CD4-positive, alpha-beta T cell treated with Interleukin-17A for 4 hours (primary cell): ENCODE data around the gene CCDC91.
"Not testable (repeated sequence)": the region's sequence is repeated elsewhere in the genome, so short reads cannot be mapped to it uniquely, and the experiment has no call there.

Experiments used
- DNase-seq: peaks from one replicate; pipeline ENCODE4 v3.0.0-alpha.2; 2020; ENCODE audit warnings: mixed read lengths

Gene CCDC91

DNA sequence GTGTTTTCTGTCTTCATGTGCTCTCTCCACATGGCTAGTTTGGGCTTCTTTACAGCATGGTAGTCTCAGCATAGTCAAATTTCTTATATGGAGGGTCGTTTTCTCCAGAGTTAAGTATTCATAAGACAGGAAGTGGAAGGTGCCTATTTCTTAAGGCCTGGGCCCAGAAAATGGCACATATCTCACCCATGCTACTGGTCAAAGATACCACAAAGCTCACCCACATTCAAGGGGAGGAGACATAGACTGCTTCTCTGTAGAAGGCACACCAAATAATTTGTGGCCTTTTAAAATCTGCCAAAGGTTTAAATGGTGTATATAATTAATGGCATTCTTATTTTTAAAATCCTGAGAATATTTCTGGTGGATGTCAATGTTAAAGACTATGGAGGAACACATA, 44.8 kb downstream of the CCDC91 start:
- no peak for DNase-seq

DNA sequence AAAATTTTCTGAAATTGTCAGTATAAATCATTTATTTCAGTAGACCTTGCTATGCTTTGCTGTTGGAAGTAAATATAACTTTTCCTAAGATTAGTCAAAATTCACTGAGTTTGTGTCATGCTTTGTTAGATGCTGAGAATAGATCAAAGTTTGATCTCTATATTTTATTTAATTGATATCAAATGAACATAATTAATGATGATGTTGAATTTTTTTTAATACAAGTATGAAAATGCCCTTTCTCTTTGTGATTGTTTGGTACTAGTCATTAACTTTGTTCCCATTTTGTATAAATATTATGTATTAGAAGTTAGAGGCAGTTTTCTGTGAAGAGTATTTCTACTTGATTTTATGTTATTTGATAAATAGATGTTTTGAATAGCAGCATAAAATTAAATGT, 45.7 kb downstream of the CCDC91 start:
- no peak for DNase-seq

DNA sequence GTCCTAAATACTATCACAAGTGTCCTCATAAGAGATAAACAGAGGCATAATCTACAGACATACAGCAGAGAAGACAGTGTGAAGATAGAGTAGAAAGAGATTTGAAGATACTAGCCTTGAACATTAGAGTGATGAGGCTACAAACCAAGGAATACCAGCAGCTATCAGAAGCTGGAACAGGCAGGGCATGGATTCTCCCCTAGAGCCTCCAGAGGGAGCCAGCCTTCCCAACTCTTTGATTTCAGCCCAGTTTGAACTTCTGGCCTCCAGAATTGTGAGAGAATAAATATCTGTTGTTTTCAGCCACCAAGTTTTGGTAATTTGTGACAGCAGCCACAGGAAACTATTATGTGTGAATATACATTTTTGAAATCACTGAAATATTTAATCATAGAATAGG, 47.2 kb downstream of the CCDC91 start:
- DNase-seq: no peak

DNA sequence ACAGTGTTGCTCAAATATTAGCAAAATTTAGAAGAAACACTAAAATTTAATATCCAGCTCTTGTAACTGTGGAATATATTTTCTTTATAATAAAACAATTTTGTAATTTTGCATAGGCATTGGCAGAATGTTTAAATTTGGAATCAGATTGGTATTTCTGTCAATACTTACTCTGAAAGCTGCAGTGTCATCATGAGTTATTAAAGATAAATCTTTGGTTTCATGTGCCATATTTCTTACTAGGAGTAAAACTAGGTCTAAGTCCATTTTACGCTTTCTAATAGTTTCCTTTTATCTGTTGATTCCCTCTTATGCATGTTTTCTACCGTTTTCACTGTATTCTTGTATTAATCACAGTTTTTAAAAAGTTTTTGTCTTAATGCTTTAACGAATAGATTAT, 49.7 kb downstream of the CCDC91 start:
- no peak for DNase-seq

DNA sequence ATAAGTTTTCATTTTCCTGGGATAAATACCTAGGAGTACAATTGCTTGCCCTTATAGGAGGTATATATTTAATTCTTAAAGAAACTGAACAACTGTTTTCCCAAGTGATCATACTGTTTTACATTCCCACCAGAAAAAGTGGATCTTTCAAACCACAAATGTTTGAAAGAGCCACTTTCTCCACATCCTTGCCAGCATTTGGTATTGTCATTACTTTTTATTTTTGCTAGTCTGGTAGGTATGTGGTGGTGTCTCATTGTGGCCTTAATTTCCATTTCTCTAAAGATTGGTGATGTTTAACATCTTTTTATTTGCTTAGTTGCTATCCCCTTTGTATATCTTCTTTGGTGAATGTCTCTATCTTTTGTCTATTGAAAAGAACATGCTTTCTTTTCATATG, 50.6 kb downstream of the CCDC91 start:
- DNase-seq: no peak

DNA sequence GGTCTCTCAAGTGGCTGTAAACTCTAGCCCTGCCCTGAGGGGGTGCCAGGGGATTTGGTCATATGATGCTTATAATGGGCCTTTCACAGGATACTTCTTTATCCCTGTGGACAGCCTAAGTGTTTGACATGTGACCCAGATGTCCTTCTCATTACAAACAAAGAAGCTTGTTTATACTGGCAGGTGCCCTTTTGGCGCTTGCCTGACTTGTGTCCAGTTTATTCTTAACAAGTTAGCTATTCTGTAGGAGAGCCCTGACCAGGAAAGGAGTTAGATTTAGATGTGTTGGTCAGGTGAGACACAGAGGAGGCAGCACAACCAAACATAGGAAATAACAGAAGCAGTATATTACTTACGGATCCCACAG, 51.9 kb downstream of the CCDC91 start:
- no peak for DNase-seq

DNA sequence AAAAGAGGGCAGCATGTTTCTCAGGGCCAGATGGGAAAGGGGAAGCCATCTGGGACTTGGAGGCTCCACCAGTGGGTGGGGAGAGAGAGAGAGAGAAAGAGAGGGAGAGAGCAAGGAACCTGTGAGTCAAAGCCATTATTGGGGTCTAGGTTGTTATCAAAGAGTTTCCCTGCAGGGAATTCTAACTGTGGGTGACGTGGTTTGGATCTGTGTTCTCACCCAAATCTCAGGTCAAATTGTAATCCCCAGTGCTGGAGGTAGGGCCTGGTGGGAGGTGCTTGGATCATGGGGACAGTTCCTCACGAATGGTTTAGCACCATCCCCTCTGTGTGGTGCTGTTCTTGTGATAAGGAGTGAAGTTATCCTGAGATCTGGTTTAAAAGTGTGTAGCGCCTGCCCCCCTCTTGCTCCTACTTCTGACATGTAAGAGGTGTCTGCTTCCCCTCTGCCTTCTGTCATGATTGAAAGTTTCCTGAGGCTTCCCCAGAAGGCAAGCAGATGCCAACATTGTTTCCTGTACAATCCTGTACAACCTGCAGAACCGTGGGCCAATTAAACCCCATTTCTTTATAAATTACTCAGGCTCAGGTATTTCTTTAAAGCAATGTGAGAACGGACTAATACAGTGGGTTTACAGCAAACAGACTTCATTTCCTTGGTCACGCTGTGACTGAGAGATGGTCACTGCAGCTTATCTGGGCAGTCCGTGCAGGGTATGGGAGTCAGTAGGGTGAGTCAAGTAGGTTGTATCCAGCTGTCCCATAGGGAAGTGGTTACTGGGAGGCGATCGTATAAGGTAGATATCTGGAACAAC, 52.4 kb downstream of the CCDC91 start:
- no peak for DNase-seq

DNA sequence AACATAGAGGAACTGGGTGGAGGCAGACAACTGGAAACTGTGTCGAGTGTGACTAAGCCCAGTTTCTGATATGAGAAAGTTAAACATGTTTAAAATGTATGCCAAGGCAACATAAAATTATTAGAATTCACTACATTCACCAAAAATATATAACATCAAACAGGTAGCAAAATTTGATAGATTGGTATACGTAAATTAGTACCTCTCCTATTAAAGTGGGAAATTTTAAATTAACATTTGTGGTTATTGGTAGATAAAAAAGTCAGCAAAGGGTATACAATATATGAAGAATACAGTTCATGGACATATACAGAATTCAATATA, 53.0 kb downstream of the CCDC91 start:
- no peak for DNase-seq

DNA sequence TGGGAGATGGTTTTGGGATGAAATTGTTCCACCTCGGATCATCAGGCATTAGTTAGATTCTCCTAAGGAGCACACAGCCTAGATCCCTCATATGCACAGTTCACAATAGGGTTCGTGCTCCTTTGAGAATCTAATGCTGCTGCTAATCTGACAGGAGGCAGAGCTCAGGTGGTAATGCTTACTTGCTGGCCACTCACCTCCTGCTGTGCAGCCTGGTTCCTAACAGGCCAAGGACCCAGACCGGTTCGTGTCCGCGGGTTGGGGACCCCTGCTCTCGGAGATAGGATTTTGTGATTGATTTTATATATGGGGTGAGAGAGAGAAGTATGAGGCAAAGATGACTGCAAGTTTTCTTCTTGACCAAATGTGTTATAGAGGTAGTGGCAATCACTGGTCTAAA, 57.5 kb downstream of the CCDC91 start:
- DNase-seq: no peak

DNA sequence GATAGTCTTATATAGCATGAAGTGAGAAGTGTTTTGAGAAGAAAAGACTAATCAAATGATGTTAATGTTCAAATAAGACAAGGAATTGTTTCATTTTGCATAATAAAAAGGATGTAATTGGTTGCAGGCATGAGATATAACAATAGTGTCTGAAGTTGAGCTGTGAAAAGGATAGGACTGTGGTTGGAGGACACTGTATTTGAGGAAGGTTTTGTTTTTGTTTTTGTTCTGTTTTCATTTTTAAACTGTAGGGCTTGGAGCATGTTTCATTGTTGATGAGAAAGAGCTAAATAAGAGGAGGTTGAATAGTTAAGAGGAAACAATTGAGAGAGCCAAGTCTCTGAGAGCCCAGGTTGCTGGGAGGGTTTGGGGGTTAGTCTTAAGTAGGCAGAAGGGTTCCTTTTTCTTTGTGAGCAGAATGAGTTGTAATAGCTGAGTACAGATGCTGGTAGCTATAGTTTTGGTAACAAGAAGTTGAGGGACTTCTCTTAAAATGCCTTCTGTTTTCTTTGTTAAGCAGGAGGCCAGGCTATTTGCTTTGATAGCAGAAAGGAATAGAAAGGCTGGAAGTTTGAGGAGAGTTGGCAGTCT, 58.4 kb downstream of the CCDC91 start:
- DNase-seq: no peak

DNA sequence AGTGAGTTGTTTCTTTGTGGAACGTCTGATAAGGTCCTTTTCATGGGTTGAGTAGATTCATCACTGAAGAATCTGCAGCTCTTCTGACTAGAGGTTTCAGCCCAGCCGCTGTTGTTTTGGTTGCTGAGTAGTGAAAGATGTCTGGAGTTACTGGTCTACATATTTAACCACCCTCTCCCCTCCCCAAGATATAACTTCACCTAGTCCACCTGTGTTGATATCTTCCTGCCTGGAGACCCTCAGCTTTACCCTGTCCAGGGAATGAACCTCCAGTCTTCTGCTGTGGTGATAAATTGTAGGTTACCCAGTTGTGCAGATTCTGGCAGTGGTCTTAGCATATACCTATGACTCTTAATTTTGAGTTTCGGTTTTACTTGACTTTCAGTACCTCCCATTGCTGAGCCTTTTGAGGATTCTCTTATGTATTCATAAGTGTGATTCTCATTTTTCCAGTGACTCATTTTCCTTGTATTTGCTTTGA, 62.9 kb downstream of the CCDC91 start:
- DNase-seq: peak; percentile 3

DNA sequence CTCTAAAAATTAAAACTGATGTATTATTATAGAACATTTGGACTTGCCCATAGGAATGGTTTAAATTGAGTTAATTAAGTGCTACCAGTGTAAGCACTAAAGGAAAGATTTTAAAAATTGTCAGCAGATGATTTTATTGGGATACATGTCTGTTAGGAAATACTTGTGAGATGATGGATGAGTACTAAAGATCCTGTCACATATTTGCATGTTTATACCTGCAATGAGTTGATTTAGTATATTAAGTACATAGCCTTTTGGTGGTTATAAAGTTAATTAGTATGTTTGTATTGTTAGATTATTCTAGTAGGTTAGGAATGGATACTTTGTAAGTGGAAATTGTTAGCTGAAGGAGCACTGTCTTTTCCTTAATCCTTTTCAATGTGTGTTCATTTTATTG, 67.2 kb downstream of the CCDC91 start:
- DNase-seq: no peak

DNA sequence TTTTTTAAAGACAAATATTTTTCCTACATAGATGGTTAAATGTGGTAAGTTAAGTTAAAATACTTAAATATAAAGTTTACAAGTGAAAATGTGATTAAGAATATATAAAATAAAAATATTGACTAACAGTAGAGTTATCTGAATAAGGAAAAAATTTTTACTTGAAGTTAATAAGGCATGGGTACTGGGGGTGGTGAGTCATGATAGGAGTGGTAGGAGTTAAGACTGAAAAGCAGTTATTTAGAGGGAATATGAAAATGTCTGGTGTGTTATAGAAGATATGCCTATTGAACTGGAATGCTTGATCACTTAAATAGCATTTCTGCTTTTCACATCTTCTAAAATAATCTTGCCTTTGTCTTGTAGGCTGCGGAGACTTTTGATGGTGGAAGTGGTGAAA, 68.7 kb downstream of the CCDC91 start:
- no peak for DNase-seq

DNA sequence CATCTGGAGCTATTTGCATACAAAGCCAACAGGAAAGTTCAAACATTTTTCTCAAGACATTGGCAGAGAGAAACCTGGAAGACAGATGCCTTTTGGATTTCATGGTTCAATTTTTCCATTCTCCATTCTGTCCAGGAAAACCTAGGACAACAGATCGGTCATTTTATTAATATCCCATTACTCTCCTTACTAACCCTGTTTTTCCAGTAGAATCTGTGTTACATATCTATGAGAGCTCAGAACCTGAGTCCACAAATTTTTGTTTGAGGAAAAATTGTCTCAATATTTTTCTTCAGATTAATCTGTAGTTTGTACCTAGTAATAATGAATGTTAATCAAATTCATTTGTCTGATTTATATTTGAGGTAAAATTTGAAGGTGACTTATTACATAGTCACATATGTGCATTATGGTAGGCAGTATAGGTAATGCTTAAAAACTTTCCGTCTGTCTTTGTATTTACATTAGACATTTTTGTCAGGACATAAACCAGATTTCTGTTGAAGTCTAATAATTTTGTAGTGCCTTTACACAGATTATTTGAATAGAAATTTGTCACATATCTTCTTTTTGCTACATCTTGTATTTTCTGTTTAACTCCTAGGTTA, 75.3 kb downstream of the CCDC91 start:
- DNase-seq: no peak

DNA sequence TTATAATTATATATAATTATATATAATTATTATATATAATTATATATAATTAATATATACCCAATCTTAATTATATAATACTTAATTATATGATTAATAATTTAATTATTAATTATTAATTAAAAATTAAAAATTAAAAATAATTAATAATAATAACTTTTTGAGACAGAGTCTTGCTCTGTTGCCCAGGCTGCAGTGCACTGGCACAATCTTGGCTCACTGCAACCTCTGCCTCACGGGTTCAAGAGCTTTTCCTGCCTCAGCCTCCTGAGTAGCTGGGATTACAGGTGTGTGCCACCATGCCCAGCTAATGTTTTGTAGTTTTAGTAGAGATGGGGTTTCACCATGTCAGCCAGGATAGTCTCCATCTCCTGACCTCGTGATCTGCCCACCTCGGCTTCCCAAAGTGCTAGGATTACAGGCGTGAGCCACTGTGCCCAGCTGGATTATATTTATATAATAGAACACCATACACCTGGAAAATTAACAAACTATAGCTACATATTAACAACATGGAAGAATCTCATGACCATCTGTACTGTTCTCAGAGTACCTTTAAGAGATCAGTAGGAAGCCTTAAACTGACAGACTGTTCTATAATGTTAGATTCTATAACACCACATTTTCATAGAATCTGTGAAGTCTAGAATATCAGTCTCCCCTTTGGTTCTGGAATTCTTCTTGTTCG, 77.8 kb downstream of the CCDC91 start:
- DNase-seq: not testable (repeated sequence)

DNA sequence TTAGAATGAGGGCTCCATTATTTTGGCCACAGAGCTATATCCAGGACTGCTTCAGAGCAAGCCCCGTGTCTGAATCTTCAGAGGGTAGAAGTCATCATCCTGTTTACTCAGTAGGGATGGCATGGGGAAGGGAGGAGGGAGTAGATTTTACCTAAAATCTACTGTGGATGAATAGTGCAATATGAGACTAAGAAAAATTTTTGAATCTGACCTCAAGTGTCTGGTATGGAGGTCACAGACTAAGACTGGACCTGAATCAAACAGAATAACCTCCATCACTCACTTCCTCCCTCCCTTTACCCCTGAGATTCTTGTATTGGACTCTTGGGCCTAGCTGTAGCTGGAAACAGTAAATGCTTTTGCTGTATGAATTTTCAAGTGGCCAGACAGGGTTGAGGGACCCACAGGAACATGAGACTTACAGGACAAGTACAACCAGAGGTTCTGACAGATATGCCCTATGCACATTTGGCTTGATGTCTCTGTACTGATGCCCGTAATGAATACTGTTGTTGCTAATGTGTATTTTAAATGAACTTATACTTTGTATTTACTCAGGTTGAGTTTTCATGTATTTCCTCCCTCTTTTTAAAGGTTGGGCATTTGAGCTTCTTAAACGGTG, 78.5 kb downstream of the CCDC91 start:
- no peak for DNase-seq

DNA sequence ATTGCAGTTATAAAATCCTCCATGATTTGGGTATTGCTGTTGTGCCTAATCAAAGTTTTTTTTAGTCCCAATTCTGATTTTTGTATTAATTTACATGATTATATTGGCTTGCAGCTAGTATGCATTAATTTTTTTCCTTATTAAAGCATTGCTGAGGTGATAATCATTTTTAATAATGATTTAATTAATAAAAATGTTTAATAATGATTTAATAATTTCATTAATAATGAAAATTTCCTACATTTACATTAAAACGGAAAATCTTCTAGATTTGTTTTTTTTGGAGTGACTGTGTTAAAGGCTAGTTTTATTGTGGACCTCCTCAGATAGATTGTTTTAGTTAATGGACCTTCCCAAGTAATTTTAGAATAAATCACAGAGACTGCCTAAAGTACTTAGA, 79.6 kb downstream of the CCDC91 start:
- no peak for DNase-seq

DNA sequence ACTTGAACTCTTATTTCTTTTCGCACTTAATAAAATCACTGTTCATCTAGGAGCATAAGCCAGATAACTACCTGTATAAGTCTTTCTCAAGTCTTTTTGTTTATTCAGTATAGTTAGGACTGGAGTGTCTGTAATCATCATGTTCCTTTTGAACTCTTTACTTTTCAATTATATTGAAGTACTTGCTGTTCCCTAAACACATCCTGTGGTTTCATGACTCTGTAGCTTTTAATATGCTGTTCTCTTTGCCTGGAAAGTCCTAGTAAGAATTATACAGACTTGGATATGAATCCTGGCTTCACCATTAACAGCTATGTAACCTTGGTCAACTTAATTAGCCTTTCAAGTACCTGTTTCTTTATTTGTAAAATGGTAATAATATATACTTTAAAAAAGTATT, 88.2 kb downstream of the CCDC91 start:
- DNase-seq: no peak

DNA sequence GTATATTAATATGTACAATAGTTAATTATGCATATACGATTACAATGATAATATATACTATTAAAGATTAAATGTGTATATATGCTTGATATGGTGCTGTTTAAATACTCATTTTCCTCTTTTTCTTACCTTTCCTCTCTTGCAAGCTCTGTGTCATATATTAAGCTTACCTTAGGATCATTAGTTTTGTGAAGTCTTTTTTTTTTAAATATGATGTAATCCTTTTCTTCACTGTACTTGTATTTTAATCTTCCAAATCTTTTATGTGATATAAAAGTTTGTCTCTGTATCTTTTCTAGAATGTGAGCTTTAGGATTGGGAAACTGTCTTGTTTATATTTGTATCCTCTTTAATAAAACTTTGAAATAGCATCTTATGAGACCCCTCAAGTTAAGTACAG, 88.7 kb downstream of the CCDC91 start:
- DNase-seq: no peak

DNA sequence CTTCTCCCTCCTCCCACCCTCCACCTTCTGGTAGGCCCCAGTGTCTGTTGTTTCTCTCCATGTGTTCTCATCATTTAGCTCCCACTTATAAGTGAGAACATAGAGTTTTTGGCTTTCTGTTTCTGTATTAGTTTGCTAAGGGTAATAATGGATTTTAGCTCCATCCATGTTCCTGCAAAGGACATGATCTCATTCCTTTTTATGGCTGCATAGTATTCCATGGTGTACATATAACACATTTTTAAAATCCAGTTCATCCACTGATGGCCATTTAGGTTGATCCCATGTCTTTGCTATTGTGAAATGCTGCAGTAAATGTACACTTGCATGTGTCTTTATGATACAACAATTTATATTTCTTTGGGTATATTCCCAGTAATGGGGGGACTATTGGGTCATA, 96.1 kb downstream of the CCDC91 start:
- DNase-seq: no peak

DNA sequence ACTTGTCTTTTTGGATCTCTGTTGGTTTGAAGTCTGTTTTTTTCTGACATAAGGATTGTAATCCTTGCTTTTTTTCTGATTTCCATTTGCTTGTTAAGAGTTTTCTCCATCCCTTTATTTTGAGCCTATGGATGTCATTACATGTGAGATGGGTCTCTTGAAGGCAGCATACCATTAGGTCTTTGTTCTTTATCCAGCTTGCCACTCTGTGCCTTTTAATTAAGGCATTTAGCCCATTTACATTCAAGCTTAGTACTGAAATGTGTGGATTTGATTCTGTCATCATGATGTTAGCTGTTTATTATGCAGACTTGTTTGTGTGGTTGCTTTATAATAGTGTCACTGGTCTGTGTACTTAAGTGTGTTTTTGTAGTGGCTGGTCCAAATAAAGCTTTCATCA, 100.0 kb downstream of the CCDC91 start:
- DNase-seq: no peak

DNA sequence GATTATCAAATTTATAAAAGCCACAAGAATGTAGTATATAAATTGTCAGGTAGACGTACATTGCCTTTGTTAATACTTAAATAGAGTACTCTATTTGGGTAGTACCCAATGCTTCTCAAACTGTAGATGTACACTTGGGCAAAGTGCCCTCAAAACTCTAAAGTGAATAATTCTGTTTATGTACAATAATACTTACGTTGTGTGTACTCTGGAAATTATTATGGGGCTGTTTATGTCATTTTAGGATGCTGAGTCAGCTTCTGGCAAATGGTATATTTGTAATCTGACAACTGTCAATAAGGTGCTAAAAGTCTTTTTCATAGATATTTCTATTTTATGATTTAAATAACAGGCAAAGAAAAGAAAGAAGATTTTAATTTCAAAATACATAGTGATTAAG, 102.4 kb downstream of the CCDC91 start:
- DNase-seq: no peak

DNA sequence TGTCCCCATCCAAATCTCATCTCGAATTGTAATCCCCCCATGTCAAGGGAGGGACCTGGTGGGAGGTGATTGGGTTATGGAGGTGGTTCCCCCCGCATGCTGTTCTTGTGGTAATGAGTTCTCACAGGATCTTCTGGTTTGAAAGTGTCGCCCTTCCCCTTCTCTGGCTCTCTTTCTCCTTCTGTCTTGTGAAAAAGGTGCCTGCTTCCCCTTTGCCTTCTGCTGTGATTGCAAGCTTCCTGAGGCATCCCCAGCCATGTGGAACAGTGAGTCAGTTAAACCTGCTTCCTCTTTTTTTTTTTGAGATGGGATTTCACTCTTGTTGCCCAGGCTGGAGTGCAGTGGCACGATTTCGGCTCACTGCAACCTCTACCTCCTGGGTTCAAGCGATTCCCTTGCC, 104.0 kb downstream of the CCDC91 start:
- DNase-seq: no peak

DNA sequence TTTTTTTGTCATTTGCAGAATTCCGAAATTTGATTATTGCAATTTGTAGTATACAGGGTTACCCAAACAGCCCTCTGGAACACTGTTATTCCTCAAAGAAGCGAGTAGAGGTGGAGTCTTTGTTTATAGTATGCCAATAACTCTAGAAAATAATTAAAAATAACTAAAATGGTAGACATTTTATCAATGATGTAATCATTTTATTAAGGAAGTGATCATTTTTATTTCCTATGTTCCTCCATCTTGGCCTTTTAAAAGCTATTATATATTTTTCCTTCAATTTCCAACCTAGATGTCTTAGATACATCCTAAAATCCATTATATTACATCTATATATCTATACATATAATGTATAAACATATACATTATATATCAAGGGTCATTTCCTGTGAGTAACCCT, 106.0 kb downstream of the CCDC91 start:
- no peak for DNase-seq
